ENCODE data around the gene CCDC106. TPM values are rescaled to one million over a fixed set of nuclear protein-coding genes. Genes with fewer than 3 reads are reported as not detected.

CCDC106 gene
- total RNA-seq, 1 experiment from 2014 or later: 21.1 TPM

- no peak for TF ChIP-seq SOX15 (CRISPR knock-in tag; IDR thresholded peaks at IDR 0.05)
Measured at GRCh38 chr19:55667958-55668357, 19.9 kb downstream of the CCDC106 start (continued).

- DNase-seq (ENCODE audit: low spot score) (no peak), ATAC-seq (no peak)
- no peak overlapping the region for H3K4me3 Mint-ChIP-seq
- CTCF ChIA-PET: interaction anchor here (3.5 kb wide), 1 partner anchor 14 kb away, joined by 57 read pairs; the partner anchor contains the start of gene U2AF2
- no peak overlapping the region for H3K27ac Mint-ChIP-seq
- TF ChIP-seq USF1 (CRISPR knock-in tag; IDR thresholded peaks at IDR 0.05): no peak
- TF ChIP-seq ZNF138 (CRISPR knock-in tag; conservative IDR thresholded peaks at IDR 0.05): no peak
- no peak for TF ChIP-seq MYBL2 (CRISPR knock-in tag; IDR thresholded peaks at IDR 0.05)
- no peak for TF ChIP-seq CREB1 (CRISPR knock-in tag; IDR thresholded peaks at IDR 0.05)
- TF ChIP-seq ZNF671 (CRISPR knock-in tag; IDR thresholded peaks at IDR 0.05): no peak
- no peak for TF ChIP-seq JUN (CRISPR knock-in tag; IDR thresholded peaks at IDR 0.05)
- no peak for TF ChIP-seq NR1H2 (CRISPR knock-in tag; IDR thresholded peaks at IDR 0.05)
- no peak for TF ChIP-seq CBFB (CRISPR knock-in tag; IDR thresholded peaks at IDR 0.05; ENCODE audit: low read depth)
- no peak for TF ChIP-seq FOXP1 (CRISPR knock-in tag; IDR thresholded peaks at IDR 0.05; ENCODE audit: borderline replicate concordance)
- no peak for TF ChIP-seq GABPB1 (CRISPR knock-in tag; IDR thresholded peaks at IDR 0.05)
- no peaks in the 10 kb centered on the region for H3K9me3 Mint-ChIP-seq
- POLR2A ChIA-PET: no interaction called here
- peaks cover 27% of the 10 kb centered on the region for H3K4me1 Mint-ChIP-seq
- H3K27me3 Mint-ChIP-seq (ENCODE audit: low read depth): no peaks in the 10 kb centered on the region
- H3K36me3 Mint-ChIP-seq: peaks cover 58% of the 10 kb centered on the region
Measured at GRCh38 chr19:55668603-55669348, 20.8 kb downstream of the CCDC106 start.

- H3K9me3 Mint-ChIP-seq: no peaks in the 10 kb centered on the region
- ATAC-seq (no peak), DNase-seq (ENCODE audit: low spot score) (no peak)
- ChIA-PET CTCF (interaction anchor here (2.4 to 3.5 kb wide), 2 partner anchors 12 to 15 kb away, joined by 33 to 57 read pairs; partner anchors contain the start of gene U2AF2), POLR2A (no interaction called here)
- H3K27ac Mint-ChIP-seq: peak overlapping the region; percentile 92
- H3K4me1 Mint-ChIP-seq: peaks cover 32% of the 10 kb centered on the region
- H3K36me3 Mint-ChIP-seq: peaks cover 50% of the 10 kb centered on the region
- H3K27me3 Mint-ChIP-seq (ENCODE audit: low read depth): no peaks in the 10 kb centered on the region
- no peak overlapping the region for H3K4me3 Mint-ChIP-seq
- no peak for TF ChIP-seq ATF6 (CRISPR knock-in tag; IDR thresholded peaks at IDR 0.05)
- no peak for TF ChIP-seq ZNF263 (CRISPR knock-in tag; IDR thresholded peaks at IDR 0.05; ENCODE audit: low read depth)
- no peak for TF ChIP-seq ZNF423 (CRISPR knock-in tag; IDR thresholded peaks at IDR 0.05)
- TF ChIP-seq MLX (CRISPR knock-in tag; IDR thresholded peaks at IDR 0.05): no peak
- no peak for TF ChIP-seq SMAD4 (CRISPR knock-in tag; IDR thresholded peaks at IDR 0.05)
- no peak for TF ChIP-seq NR2C2 (CRISPR knock-in tag; IDR thresholded peaks at IDR 0.05)
- TF ChIP-seq STAT6 (CRISPR knock-in tag; conservative IDR thresholded peaks at IDR 0.05; ENCODE audit: low read depth): no peak
- no peak for TF ChIP-seq ZNF317 (CRISPR knock-in tag; IDR thresholded peaks at IDR 0.05; ENCODE audit: borderline replicate concordance, low read depth)
- TF ChIP-seq PREB (CRISPR knock-in tag; IDR thresholded peaks at IDR 0.05; ENCODE audit: borderline replicate concordance): no peak
- no peak for TF ChIP-seq ZNF281 (CRISPR knock-in tag; IDR thresholded peaks at IDR 0.05)
Measured at GRCh38 chr19:55669418-55670279, 21.6 kb downstream of the CCDC106 start.

All from WTC11 (cell line).